KMS-11 (cell line): ENCODE data around the gene KNG1.

Experiments
- H2AFZ ChIP-seq: fragments of 200-600 bp; sonication (generic); 2 replicates; pipeline ENCODE4 v1.6.1; 2016; ENCODE audit warnings: antibody characterized with exemption, mixed run types, low read depth
- H3K27ac ChIP-seq: fragments of 200-600 bp; sonication (generic); 2 replicates; pipeline ENCODE4 v1.6.1; 2016; ENCODE audit warnings: mild to moderate bottlenecking, mixed run types
- H3K27me3 ChIP-seq: fragments of 200-600 bp; sonication (generic); 2 replicates; pipeline ENCODE4 v1.6.1; 2017; ENCODE audit warnings: mild to moderate bottlenecking, low read depth, mixed run types, moderate library complexity; ENCODE audit not compliant: insufficient read depth
- H3K36me3 ChIP-seq: fragments of 200-600 bp; sonication (generic); 2 replicates; pipeline ENCODE4 v1.6.1; 2017; ENCODE audit warnings: mild to moderate bottlenecking, mixed run types; ENCODE audit not compliant: insufficient read depth
- H3K4me1 ChIP-seq: fragments of 200-600 bp; sonication (generic); 2 replicates; pipeline ENCODE4 v1.6.1; 2016; ENCODE audit warnings: mild to moderate bottlenecking, low read depth, mixed run types; ENCODE audit not compliant: poor library complexity, severe bottlenecking
- H3K4me2 ChIP-seq: fragments of 200-600 bp; sonication (generic); 2 replicates; pipeline ENCODE4 v1.7.0; 2016; ENCODE audit warnings: mild to moderate bottlenecking, mixed run types
- H3K4me3 ChIP-seq: fragments of 200-600 bp; sonication (generic); IDR thresholded peaks from 2 replicates; pipeline ENCODE4 v1.6.1; 2017; ENCODE audit warnings: low read depth, low read length, mixed read lengths; ENCODE audit not compliant: insufficient read depth
- H3K79me2 ChIP-seq: fragments of 200-600 bp; sonication (generic); 2 replicates; pipeline ENCODE4 v1.6.1; 2016; ENCODE audit warnings: low read depth, mixed run types; ENCODE audit not compliant: insufficient read depth
- H3K9ac ChIP-seq: fragments of 200-600 bp; sonication (generic); 2 replicates; pipeline ENCODE4 v1.6.1; 2016; ENCODE audit warnings: mild to moderate bottlenecking, mixed run types
- H4K20me1 ChIP-seq: fragments of 200-600 bp; sonication (generic); 2 replicates; pipeline ENCODE4 v1.6.1; 2016; ENCODE audit warnings: mild to moderate bottlenecking, mixed run types; ENCODE audit not compliant: insufficient read depth
- TF ChIP-seq, protein P1 (sequence below): fragments of 200-600 bp; sonication (generic); conservative IDR thresholded peaks from 2 replicates; pipeline ENCODE4 v1.6.1; 2017; ENCODE audit warnings: low read depth, mild to moderate bottlenecking, antibody characterized with exemption, low read length, moderate library complexity, mixed read lengths

KNG1 gene

DNA sequence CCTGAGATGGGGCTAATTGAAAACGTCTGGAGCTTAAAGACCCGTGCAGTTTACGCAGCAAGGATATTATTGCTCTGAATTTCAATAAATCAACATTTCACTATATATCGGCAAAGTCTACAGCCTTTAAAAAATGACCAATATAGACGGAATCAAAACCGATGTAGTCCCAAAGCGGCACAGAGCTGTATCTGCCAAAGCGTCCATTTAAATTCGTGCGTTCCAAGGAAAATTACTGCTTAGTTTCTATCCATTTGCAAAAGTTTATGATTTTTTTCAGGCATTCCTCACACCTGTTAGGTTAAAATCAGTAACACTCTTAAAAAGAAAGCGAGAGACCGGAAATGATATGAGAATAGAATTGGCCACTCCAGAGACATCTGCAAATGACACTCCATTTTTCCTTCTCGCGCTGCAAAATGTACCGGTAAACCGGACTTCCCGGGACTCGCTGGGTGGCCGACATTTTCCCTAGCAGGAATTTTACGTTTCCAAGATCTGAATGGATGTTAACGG, 65.4 kb downstream of the KNG1 start:
- peaks cover 35% of the 10 kb centered on the region for H3K36me3 ChIP-seq
- peak overlapping the region; percentile 95 for H3K27ac ChIP-seq
- H3K4me1 ChIP-seq: peaks cover 36% of the 10 kb centered on the region
- H3K79me2 ChIP-seq: peaks cover 43% of the 10 kb centered on the region
- peak overlapping the region; percentile 86 for H2AFZ ChIP-seq
- H3K9ac ChIP-seq: peak overlapping the region; percentile 98
- H3K27me3 ChIP-seq: no peaks in the 10 kb centered on the region
- H3K4me3 ChIP-seq: peak overlapping the region; percentile 91
- peak overlapping the region; percentile 83 for H3K4me2 ChIP-seq
- TF ChIP-seq, protein P1, sequence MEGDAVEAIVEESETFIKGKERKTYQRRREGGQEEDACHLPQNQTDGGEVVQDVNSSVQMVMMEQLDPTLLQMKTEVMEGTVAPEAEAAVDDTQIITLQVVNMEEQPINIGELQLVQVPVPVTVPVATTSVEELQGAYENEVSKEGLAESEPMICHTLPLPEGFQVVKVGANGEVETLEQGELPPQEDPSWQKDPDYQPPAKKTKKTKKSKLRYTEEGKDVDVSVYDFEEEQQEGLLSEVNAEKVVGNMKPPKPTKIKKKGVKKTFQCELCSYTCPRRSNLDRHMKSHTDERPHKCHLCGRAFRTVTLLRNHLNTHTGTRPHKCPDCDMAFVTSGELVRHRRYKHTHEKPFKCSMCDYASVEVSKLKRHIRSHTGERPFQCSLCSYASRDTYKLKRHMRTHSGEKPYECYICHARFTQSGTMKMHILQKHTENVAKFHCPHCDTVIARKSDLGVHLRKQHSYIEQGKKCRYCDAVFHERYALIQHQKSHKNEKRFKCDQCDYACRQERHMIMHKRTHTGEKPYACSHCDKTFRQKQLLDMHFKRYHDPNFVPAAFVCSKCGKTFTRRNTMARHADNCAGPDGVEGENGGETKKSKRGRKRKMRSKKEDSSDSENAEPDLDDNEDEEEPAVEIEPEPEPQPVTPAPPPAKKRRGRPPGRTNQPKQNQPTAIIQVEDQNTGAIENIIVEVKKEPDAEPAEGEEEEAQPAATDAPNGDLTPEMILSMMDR: no peak
- H4K20me1 ChIP-seq: peaks cover 36% of the 10 kb centered on the region

GRCh38 chr3:186783058-186783730, 66.0 kb downstream of the KNG1 start, which contains the start of gene EIF4A2:
Gene EIF4A2 (plus strand): TSS chr3:186783577. CDS start chr3:186783611, 34 bp downstream.
- Histone ChIP-seq H3K4me1 (peaks cover 37% of the 10 kb centered on the region), H3K36me3 (peaks cover 41% of the 10 kb centered on the region), H2AFZ (peak within 1 kb of the TSS; percentile 86), H4K20me1 (peaks cover 42% of the 10 kb centered on the region), H3K27ac (peak within 1 kb of the TSS; percentile 95), H3K4me3 (peak within 1 kb of the TSS; percentile 91), H3K79me2 (peaks cover 49% of the 10 kb centered on the region), H3K9ac (peak within 1 kb of the TSS; percentile 98), H3K27me3 (no peaks in the 10 kb centered on the region), H3K4me2 (peak within 1 kb of the TSS; percentile 83)
- TF ChIP-seq, protein P1: no peak

- Histone ChIP-seq H3K79me2 (peaks cover 57% of the 10 kb centered on the region), H3K4me2 (peak overlapping the region; percentile 80), H2AFZ (0 out of 2 replicates have a peak overlapping the region, but pooled peaks have one; percentile 86), H3K4me3 (peak overlapping the region; percentile 85), H3K4me1 (peaks cover 37% of the 10 kb centered on the region), H4K20me1 (peaks cover 49% of the 10 kb centered on the region), H3K27ac (peak overlapping the region; percentile 95), H3K9ac (peak overlapping the region; percentile 98), H3K27me3 (no peaks in the 10 kb centered on the region), H3K36me3 (peaks cover 49% of the 10 kb centered on the region)
- TF ChIP-seq, protein P1: no peak
These were observed 66.8 kb downstream of the KNG1 start for GRCh38 chr3:186783731-186784515.

DNA sequence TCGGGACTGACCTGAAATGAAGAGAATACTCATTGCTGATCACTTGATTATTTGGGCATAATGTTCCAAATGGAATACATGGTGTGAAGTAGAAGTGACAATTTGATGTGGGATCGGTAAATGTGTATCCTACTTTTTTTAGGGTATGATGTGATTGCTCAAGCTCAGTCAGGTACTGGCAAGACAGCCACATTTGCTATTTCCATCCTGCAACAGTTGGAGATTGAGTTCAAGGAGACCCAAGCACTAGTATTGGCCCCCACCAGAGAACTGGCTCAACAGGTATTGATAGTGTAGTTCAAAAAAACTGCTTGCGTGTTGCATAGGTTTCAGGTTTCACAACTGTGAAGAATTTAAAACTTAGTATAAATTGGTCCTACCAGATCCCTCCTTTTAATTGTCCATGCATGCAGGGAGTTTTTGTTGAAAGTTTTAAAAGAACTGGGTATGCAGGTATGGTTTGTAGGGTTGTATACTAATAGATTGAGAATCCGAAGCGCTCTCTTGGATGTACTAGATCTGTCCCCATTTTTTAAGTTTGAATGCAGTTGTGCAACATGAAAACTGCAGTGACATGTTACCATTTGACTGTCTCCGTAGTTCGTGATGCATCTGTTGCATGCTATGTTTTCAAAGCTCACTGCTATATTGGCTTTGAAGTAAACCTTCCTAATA, 67.8 kb downstream of the KNG1 start:
- Histone ChIP-seq H3K4me1 (peaks cover 37% of the 10 kb centered on the region), H3K27ac (peak overlapping the region; percentile 95), H4K20me1 (peaks cover 59% of the 10 kb centered on the region), H3K27me3 (no peaks in the 10 kb centered on the region), H3K9ac (peak overlapping the region; percentile 98), H3K79me2 (peaks cover 60% of the 10 kb centered on the region), H2AFZ (no peak overlapping the region), H3K4me3 (no peak overlapping the region), H3K4me2 (peak overlapping the region; percentile 80), H3K36me3 (peaks cover 57% of the 10 kb centered on the region)
- TF ChIP-seq, protein P1: no peak
